Duodenal mucosa (tissue), 2 donors: ENCODE data around the gene SPATS1.
"Not testable (repeated sequence)": the region's sequence is repeated elsewhere in the genome, so short reads cannot be mapped to it uniquely, and the experiment has no call there.

Experiments
- H3K27ac ChIP-seq: one replicate; pipeline ENCODE4 v1.7.0; 2013; ENCODE audit warnings: low read depth, low read length
- H3K27me3 ChIP-seq, 2 donors: one replicate each; pipeline ENCODE4 v1.7.0; 2013; ENCODE audit warnings: low read length in 2 of 2, control low read depth in 1 of 2; ENCODE audit not compliant: insufficient read depth in 2 of 2, control insufficient read depth in 1 of 2
- H3K36me3 ChIP-seq, 2 donors: one replicate each; pipeline ENCODE4 v1.7.0; 2013; ENCODE audit warnings: low read length in 2 of 2, control low read depth in 1 of 2; ENCODE audit not compliant: insufficient read depth in 2 of 2, control insufficient read depth in 1 of 2
- H3K4me1 ChIP-seq, 2 donors: one replicate each; pipeline ENCODE4 v1.7.0; 2013; ENCODE audit warnings: low read length in 2 of 2, control low read depth in 1 of 2; ENCODE audit not compliant: insufficient read depth in 2 of 2, control insufficient read depth in 1 of 2
- H3K4me3 ChIP-seq, 2 donors: one replicate each; pipeline ENCODE4 v1.7.0; 2013; ENCODE audit warnings: low read length in 2 of 2, low read depth in 1 of 2
- H3K9ac ChIP-seq, 2 donors: one replicate each; pipeline ENCODE4 v1.7.0; 2013; ENCODE audit warnings: low read length in 2 of 2, low read depth in 1 of 2
- H3K9me3 ChIP-seq, 2 donors: one replicate each; pipeline ENCODE4 v1.7.0; 2013; ENCODE audit warnings: low read length in 2 of 2, control low read depth in 1 of 2; ENCODE audit not compliant: control insufficient read depth in 1 of 2

Gene SPATS1

GRCh38 chr6:44341095-44341890 lies 1.2 kb upstream of the SPATS1 start:
- Histone ChIP-seq H3K9ac (no peak overlapping the region), H3K27ac (no peak overlapping the region), H3K36me3 (no peaks in the 10 kb centered on the region), H3K4me3 (no peak overlapping the region), H3K27me3 (peaks cover 30 to 39% of the 10 kb centered on the region in 2 donors), H3K9me3 (no peaks in the 10 kb centered on the region), H3K4me1 (no peaks in the 10 kb centered on the region)

GRCh38 chr6:44342052-44342451 lies 398 bp upstream of the SPATS1 start:
- no peak overlapping the region for H3K9ac ChIP-seq
- no peak overlapping the region for H3K27ac ChIP-seq
- H3K36me3 ChIP-seq = no peaks in the 10 kb centered on the region
- H3K27me3 ChIP-seq = peaks cover 30 to 39% of the 10 kb centered on the region in 2 donors
- H3K9me3 ChIP-seq = no peaks in the 10 kb centered on the region
- H3K4me1 ChIP-seq = no peaks in the 10 kb centered on the region
- no peak overlapping the region for H3K4me3 ChIP-seq

GRCh38 chr6:44346818-44347217 lies 4.4 kb downstream of the SPATS1 start:
- not testable (repeated sequence) for H3K36me3 ChIP-seq, H3K4me3 ChIP-seq, H3K9ac ChIP-seq, H3K9me3 ChIP-seq, H3K4me1 ChIP-seq, H3K27ac ChIP-seq
- peaks cover 25 to 27% of the 10 kb centered on the region in 2 donors for H3K27me3 ChIP-seq

GRCh38 chr6:44349904-44350649 lies 7.6 kb downstream of the SPATS1 start:
- Histone ChIP-seq H3K27me3 (peaks cover 0 to 3% of the 10 kb centered on the region in 2 donors), H3K9ac (no peak overlapping the region), H3K4me3 (no peak overlapping the region), H3K4me1 (peaks cover 0 to 5% of the 10 kb centered on the region in 2 donors), H3K27ac (no peak overlapping the region), H3K9me3 (no peaks in the 10 kb centered on the region), H3K36me3 (no peaks in the 10 kb centered on the region)

GRCh38 chr6:44350650-44350994 lies 8.2 kb downstream of the SPATS1 start:
- not testable (repeated sequence) for H3K9me3 ChIP-seq, H3K36me3 ChIP-seq, H3K4me3 ChIP-seq, H3K4me1 ChIP-seq, H3K9ac ChIP-seq, H3K27ac ChIP-seq, H3K27me3 ChIP-seq

- Histone ChIP-seq H3K4me3 (no peak overlapping the region), H3K27me3 (no peaks in the 10 kb centered on the region), H3K4me1 (peaks cover 0 to 5% of the 10 kb centered on the region in 2 donors), H3K9ac (no peak overlapping the region), H3K36me3 (no peaks in the 10 kb centered on the region), H3K9me3 (no peaks in the 10 kb centered on the region), H3K27ac (no peak overlapping the region)
Measured at GRCh38 chr6:44352259-44352658, 9.8 kb downstream of the SPATS1 start.

DNA sequence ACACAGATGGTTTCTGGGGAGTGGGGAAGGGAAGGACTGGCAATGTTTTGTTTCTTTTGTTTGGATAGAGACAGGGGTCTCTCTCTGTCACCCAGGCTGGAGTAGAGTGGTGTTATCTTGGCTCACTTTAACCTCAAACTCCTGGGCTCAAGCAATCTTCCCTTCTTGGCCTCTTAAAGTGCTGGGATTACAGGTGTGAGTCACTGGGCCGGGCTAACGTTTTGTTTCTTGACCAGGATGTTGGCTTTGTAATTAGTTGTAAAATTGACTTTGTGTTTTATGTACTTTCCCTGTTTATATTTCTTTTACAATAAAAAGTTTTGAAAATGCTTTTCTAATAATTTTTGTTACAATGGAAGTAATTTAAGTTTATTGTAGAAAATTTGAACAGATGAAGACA lies 10.9 kb downstream of the SPATS1 start:
- H3K36me3 ChIP-seq = no peaks in the 10 kb centered on the region
- no peaks in the 10 kb centered on the region for H3K9me3 ChIP-seq
- no peak overlapping the region for H3K4me3 ChIP-seq
- H3K27ac ChIP-seq = no peak overlapping the region
- no peak overlapping the region for H3K9ac ChIP-seq
- H3K4me1 ChIP-seq = peaks cover 0 to 5% of the 10 kb centered on the region in 2 donors
- H3K27me3 ChIP-seq = no peaks in the 10 kb centered on the region

DNA sequence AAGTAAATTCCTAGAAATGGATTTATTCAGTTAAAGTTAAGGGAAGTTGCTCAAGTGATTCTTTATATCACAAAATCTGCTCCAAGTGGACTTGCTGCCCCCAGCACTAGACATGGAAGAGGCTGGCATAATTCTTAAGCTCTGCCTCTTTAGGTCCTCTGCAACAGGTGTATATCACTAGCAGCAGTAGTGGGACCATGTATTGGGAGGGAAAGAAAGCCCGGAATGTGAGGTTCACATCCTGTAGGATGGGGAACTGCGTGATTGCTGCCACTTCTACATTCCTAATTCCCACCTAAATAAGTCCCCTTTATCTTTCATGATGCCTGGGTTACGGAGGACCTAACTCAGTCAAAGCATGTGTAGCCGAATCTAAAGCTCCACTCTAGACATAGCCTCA lies 13.2 kb downstream of the SPATS1 start:
- no peak overlapping the region for H3K9ac ChIP-seq
- no peak overlapping the region for H3K27ac ChIP-seq
- no peaks in the 10 kb centered on the region for H3K27me3 ChIP-seq
- H3K4me1 ChIP-seq = no peaks in the 10 kb centered on the region
- H3K36me3 ChIP-seq = no peaks in the 10 kb centered on the region
- H3K4me3 ChIP-seq = no peak overlapping the region
- no peaks in the 10 kb centered on the region for H3K9me3 ChIP-seq

GRCh38 chr6:44356487-44356886 lies 14.0 kb downstream of the SPATS1 start:
- Histone ChIP-seq H3K9me3 (no peaks in the 10 kb centered on the region), H3K36me3 (no peaks in the 10 kb centered on the region), H3K27ac (no peak overlapping the region), H3K9ac (no peak overlapping the region), H3K27me3 (no peaks in the 10 kb centered on the region), H3K4me3 (no peak overlapping the region), H3K4me1 (no peaks in the 10 kb centered on the region)

GRCh38 chr6:44359973-44360372 lies 17.5 kb downstream of the SPATS1 start:
- Histone ChIP-seq H3K9me3 (no peaks in the 10 kb centered on the region), H3K36me3 (no peaks in the 10 kb centered on the region), H3K27me3 (peaks cover 0 to 2% of the 10 kb centered on the region in 2 donors), H3K9ac (no peak overlapping the region), H3K4me3 (no peak overlapping the region), H3K27ac (no peak overlapping the region), H3K4me1 (no peaks in the 10 kb centered on the region)
